ENCODE data around the gene TNK1. TPM values are rescaled to one million over a fixed set of nuclear protein-coding genes. Genes with fewer than 3 reads are reported as not detected.

The TNK1 gene
- total RNA-seq, 1 experiment from 2014 or later: 6.1 TPM

GRCh38 chr17:7346761-7347614 lies 33.9 kb upstream of the TNK1 start:
- POLR2A ChIA-PET: no interaction called here
- H3K9me3 ChIP-seq: no peaks in the 10 kb centered on the region
- no peak for DNase-seq
- H3K4me3 ChIP-seq (ENCODE audit: low read depth, low read length): no peak overlapping the region
- CTCF ChIA-PET: interaction anchor here (0.6 kb wide), 1 partner anchor 49 kb away, joined by 5 read pairs; no protein-coding TSS in a partner anchor
- H3K4me3 Mint-ChIP-seq (ENCODE audit: unreplicated experiment): no peak overlapping the region
- no peaks in the 10 kb centered on the region for H3K9me3 Mint-ChIP-seq (ENCODE audit: unreplicated experiment)
- no peaks in the 10 kb centered on the region for H3K27me3 ChIP-seq (replicated peaks; ENCODE audit: control insufficient read depth, insufficient read depth, low read length)
- no peak for TF ChIP-seq CTCF (IDR thresholded peaks at IDR 0.05; ENCODE audit: insufficient read depth in 1 of 2, low read depth in 1 of 2, low read length in 1 of 2, severe bottlenecking in 1 of 2, unreplicated experiment in 1 of 2)
- no peaks in the 10 kb centered on the region for H3K27me3 Mint-ChIP-seq (ENCODE audit: insufficient read depth, unreplicated experiment)
- no peak overlapping the region for H3K27ac Mint-ChIP-seq (ENCODE audit: unreplicated experiment)
- intact Hi-C loops (cut with micrococcal nuclease; ENCODE audit: unreplicated experiment): no loop called here
- peaks cover 11% of the 10 kb centered on the region for H3K36me3 Mint-ChIP-seq (ENCODE audit: insufficient read depth, unreplicated experiment)
- no peaks in the 10 kb centered on the region for H3K36me3 ChIP-seq (ENCODE audit: control insufficient read depth, insufficient read depth, low read length)
- H3K4me1 Mint-ChIP-seq (ENCODE audit: low read depth, unreplicated experiment): peaks cover 6% of the 10 kb centered on the region
- BruUV-seq (replicated peaks): no TSS peak
- peaks cover 3% of the 10 kb centered on the region; the same call in 1 of the 2 replicates for H3K4me1 ChIP-seq

GRCh38 chr17:7347630-7348477 lies 33.0 kb upstream of the TNK1 start:
- Histone ChIP-seq H3K4me1 (peaks cover 3% of the 10 kb centered on the region; the same call in 1 of the 2 replicates), H3K36me3 (ENCODE audit: control insufficient read depth, insufficient read depth, low read length) (no peaks in the 10 kb centered on the region), H3K4me3 (ENCODE audit: low read depth, low read length) (no peak overlapping the region), H3K9me3 (no peaks in the 10 kb centered on the region), H3K27me3 (replicated peaks; ENCODE audit: control insufficient read depth, insufficient read depth, low read length) (no peaks in the 10 kb centered on the region)
- Mint-ChIP-seq H3K27ac (ENCODE audit: unreplicated experiment) (no peak overlapping the region), H3K27me3 (ENCODE audit: insufficient read depth, unreplicated experiment) (no peaks in the 10 kb centered on the region), H3K4me3 (ENCODE audit: unreplicated experiment) (no peak overlapping the region), H3K36me3 (ENCODE audit: insufficient read depth, unreplicated experiment) (peaks cover 9% of the 10 kb centered on the region), H3K4me1 (ENCODE audit: low read depth, unreplicated experiment) (peaks cover 10% of the 10 kb centered on the region), H3K9me3 (ENCODE audit: unreplicated experiment) (no peaks in the 10 kb centered on the region)
- intact Hi-C loops (cut with micrococcal nuclease; ENCODE audit: unreplicated experiment): no loop called here
- TF ChIP-seq CTCF (IDR thresholded peaks at IDR 0.05; ENCODE audit: insufficient read depth in 1 of 2, low read depth in 1 of 2, low read length in 1 of 2, severe bottlenecking in 1 of 2, unreplicated experiment in 1 of 2): no peak
- no peak for DNase-seq
- ChIA-PET CTCF (interaction anchor here (0.6 kb wide), 1 partner anchor 50 kb away, joined by 5 read pairs; no protein-coding TSS in a partner anchor), POLR2A (interaction anchor here (0.6 kb wide), 1 partner anchor 39 kb away, joined by 5 read pairs; no protein-coding TSS in a partner anchor)
- no TSS peak for BruUV-seq (replicated peaks)

Measured in Caco-2 (cell line).